Measurements from ENCODE around the gene MAF. TPM values are rescaled to one million over a fixed set of nuclear protein-coding genes. Genes with fewer than 3 reads are reported as not detected.

MAF gene
- total and polyA plus RNA-seq, 2 of the 13 experiments (the other 11 are each of a cell fraction or from before 2014, with no cell fraction given) = 0.07 to 0.31 TPM

DNA sequence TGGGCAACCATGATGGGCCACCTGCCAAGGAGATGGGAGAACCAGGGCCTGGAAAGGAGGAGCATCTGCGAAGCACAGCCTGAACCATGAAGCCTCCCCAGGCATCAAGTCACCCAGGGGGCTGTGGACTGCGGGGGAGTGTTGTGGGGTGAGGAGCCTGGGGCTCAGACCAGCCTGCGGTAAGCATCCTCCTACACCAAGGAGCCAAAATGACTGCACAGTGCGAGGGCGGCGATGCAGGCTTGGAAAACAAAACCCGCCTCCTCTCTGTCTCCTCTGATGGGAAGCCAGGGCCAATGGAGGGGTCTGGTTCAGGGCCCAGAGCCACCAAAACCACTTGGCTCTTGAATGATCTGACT lies 18.1 kb upstream of the MAF start:
- no peaks in the 10 kb centered on the region for H3K79me2 ChIP-seq (ENCODE audit: insufficient read depth, low read length)
- CTCF ChIA-PET (ENCODE audit: low intra/inter-chr PET ratio, low total read pairs) = no interaction called here
- no peak overlapping the region for H3K4me3 ChIP-seq (replicated peaks in 1 of 3; ENCODE audit: insufficient read depth in 1 of 3, low read depth in 2 of 3, low read length in 3 of 3)
- no peaks in the 10 kb centered on the region for H4K20me1 ChIP-seq (ENCODE audit: insufficient read depth, low read length)
- 63% methylated on average over 7 of the region's 7 CpGs for WGBS (ENCODE audit: low lambda C conversion rate)
- no peak for ATAC-seq
- H3K27ac ChIP-seq (ENCODE audit: extremely low read length, insufficient read depth, low read length) = no peak overlapping the region
- POLR2A ChIA-PET = no interaction called here
- no peak for FAIRE-seq
- no peaks in the 10 kb centered on the region; a peak in 1 of 5 replicates for H3K27me3 ChIP-seq (ENCODE audit: control insufficient read depth in 1 of 2, insufficient read depth in 2 of 2, low read length in 2 of 2)
- no peak for DNase-seq (ENCODE audit: low spot score)
- intact Hi-C loops (cut with micrococcal nuclease; ENCODE audit: unreplicated experiment) = no loop called here
- no peak overlapping the region for H3K9ac ChIP-seq (ENCODE audit: insufficient read depth, low read depth, low read length)
- no peaks in the 10 kb centered on the region for H3K36me3 ChIP-seq (replicated peaks in 1 of 2; ENCODE audit: control insufficient read depth in 1 of 2, insufficient read depth in 2 of 2, low read length in 2 of 2)
- H3K4me1 ChIP-seq (ENCODE audit: insufficient read depth, low read length) = no peaks in the 10 kb centered on the region
- no peak overlapping the region for H3K4me2 ChIP-seq (ENCODE audit: low read depth, low read length)
- in situ Hi-C loops (cut with HindIII; ENCODE audit: extremely low pct_ligation_motif_present, low pct_unique_long_range_greater_than_20kb) = loop anchor here (25.0 kb wide), 2 partner anchors 1106 to 1381 kb away; no protein-coding TSS in a partner anchor
- no peak overlapping the region for H2AFZ ChIP-seq (ENCODE audit: low read length)
- TF ChIP-seq, protein P1, sequence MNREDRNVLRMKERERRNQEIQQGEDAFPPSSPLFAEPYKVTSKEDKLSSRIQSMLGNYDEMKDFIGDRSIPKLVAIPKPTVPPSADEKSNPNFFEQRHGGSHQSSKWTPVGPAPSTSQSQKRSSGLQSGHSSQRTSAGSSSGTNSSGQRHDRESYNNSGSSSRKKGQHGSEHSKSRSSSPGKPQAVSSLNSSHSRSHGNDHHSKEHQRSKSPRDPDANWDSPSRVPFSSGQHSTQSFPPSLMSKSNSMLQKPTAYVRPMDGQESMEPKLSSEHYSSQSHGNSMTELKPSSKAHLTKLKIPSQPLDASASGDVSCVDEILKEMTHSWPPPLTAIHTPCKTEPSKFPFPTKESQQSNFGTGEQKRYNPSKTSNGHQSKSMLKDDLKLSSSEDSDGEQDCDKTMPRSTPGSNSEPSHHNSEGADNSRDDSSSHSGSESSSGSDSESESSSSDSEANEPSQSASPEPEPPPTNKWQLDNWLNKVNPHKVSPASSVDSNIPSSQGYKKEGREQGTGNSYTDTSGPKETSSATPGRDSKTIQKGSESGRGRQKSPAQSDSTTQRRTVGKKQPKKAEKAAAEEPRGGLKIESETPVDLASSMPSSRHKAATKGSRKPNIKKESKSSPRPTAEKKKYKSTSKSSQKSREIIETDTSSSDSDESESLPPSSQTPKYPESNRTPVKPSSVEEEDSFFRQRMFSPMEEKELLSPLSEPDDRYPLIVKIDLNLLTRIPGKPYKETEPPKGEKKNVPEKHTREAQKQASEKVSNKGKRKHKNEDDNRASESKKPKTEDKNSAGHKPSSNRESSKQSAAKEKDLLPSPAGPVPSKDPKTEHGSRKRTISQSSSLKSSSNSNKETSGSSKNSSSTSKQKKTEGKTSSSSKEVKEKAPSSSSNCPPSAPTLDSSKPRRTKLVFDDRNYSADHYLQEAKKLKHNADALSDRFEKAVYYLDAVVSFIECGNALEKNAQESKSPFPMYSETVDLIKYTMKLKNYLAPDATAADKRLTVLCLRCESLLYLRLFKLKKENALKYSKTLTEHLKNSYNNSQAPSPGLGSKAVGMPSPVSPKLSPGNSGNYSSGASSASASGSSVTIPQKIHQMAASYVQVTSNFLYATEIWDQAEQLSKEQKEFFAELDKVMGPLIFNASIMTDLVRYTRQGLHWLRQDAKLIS (CRISPR knock-in tag; IDR thresholded peaks at IDR 0.05) = no peak
- TF ChIP-seq DPF2 (CRISPR knock-in tag; IDR thresholded peaks at IDR 0.05; ENCODE audit: borderline replicate concordance, low read depth) (no peak), ISL2 (CRISPR knock-in tag; IDR thresholded peaks at IDR 0.05) (no peak), TEAD3 (CRISPR knock-in tag; optimal IDR thresholded peaks at IDR 0.05; ENCODE audit: borderline replicate concordance) (no peak), MIER2 (CRISPR knock-in tag; IDR thresholded peaks at IDR 0.05) (no peak), ESRRA (CRISPR knock-in tag; IDR thresholded peaks at IDR 0.05; ENCODE audit: low read depth) (no peak), ZNF317 (CRISPR knock-in tag; IDR thresholded peaks at IDR 0.05) (no peak), ZNF781 (CRISPR knock-in tag; IDR thresholded peaks at IDR 0.05; ENCODE audit: borderline replicate concordance, not compliant biosample characterization) (no peak)
- TF ChIP-seq, protein P2, sequence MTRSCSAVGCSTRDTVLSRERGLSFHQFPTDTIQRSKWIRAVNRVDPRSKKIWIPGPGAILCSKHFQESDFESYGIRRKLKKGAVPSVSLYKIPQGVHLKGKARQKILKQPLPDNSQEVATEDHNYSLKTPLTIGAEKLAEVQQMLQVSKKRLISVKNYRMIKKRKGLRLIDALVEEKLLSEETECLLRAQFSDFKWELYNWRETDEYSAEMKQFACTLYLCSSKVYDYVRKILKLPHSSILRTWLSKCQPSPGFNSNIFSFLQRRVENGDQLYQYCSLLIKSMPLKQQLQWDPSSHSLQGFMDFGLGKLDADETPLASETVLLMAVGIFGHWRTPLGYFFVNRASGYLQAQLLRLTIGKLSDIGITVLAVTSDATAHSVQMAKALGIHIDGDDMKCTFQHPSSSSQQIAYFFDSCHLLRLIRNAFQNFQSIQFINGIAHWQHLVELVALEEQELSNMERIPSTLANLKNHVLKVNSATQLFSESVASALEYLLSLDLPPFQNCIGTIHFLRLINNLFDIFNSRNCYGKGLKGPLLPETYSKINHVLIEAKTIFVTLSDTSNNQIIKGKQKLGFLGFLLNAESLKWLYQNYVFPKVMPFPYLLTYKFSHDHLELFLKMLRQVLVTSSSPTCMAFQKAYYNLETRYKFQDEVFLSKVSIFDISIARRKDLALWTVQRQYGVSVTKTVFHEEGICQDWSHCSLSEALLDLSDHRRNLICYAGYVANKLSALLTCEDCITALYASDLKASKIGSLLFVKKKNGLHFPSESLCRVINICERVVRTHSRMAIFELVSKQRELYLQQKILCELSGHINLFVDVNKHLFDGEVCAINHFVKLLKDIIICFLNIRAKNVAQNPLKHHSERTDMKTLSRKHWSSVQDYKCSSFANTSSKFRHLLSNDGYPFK (CRISPR knock-in tag; IDR thresholded peaks at IDR 0.05; ENCODE audit: borderline replicate concordance) = no peak
- no TSS peak for BruUV-seq (replicated peaks)
- H3K9me3 ChIP-seq (ENCODE audit: low read length) = no peaks in the 10 kb centered on the region
